Mesenchymal stem cell (in vitro differentiated cells and primary cell): ENCODE measurements around the gene RASL10A. TPM values are rescaled to one million over a fixed set of nuclear protein-coding genes. Genes with fewer than 3 reads are reported as not detected.
"Not testable (repeated sequence)": the region's sequence is repeated elsewhere in the genome, so short reads cannot be mapped to it uniquely, and the experiment has no call there.

Source experiments
- DNase-seq: peaks from one replicate; pipeline ENCODE4 v3.0.0-alpha.2; 2013
- H2AFZ ChIP-seq: one replicate; pipeline ENCODE4 v1.6.1; 2013; ENCODE audit warnings: low read depth, mild to moderate bottlenecking, control low read depth, inconsistent platforms, low read length, moderate library complexity
- H2AK5ac ChIP-seq: 2 replicates; pipeline ENCODE4 v1.6.1; 2013; ENCODE audit warnings: low read length, moderate library complexity, mild to moderate bottlenecking, inconsistent platforms; ENCODE audit not compliant: severe bottlenecking
- H2BK120ac ChIP-seq: one replicate; pipeline ENCODE4 v1.6.1; 2013; ENCODE audit warnings: low read depth, mild to moderate bottlenecking, inconsistent platforms, low read length, moderate library complexity
- H2BK12ac ChIP-seq, 2 experiments: one replicate each; pipeline ENCODE4 v1.6.1; 2013; ENCODE audit warnings: inconsistent platforms in 2 of 2, low read length in 2 of 2, mild to moderate bottlenecking in 2 of 2, moderate library complexity in 2 of 2, control low read depth in 1 of 2
- H2BK15ac ChIP-seq: one replicate; pipeline ENCODE4 v1.6.1; 2013; ENCODE audit warnings: mild to moderate bottlenecking, low read depth, inconsistent platforms; ENCODE audit not compliant: poor library complexity, severe bottlenecking
- H2BK5ac ChIP-seq: 2 replicates; pipeline ENCODE4 v1.6.1; 2013; ENCODE audit warnings: low read depth, mild to moderate bottlenecking, low read length, control low read depth, inconsistent platforms; ENCODE audit not compliant: poor library complexity, severe bottlenecking
- H3K14ac ChIP-seq, 2 experiments: one replicate each; pipeline ENCODE4 v1.6.1; 2013; ENCODE audit warnings: inconsistent platforms in 2 of 2, low read length in 2 of 2, control low read depth in 1 of 2, mild to moderate bottlenecking in 1 of 2, moderate library complexity in 1 of 2
- H3K18ac ChIP-seq, 2 experiments: one replicate each; pipeline ENCODE4 v1.6.1; 2013; ENCODE audit warnings: inconsistent platforms in 2 of 2, low read length in 2 of 2, control low read depth in 1 of 2, low read depth in 1 of 2, mild to moderate bottlenecking in 1 of 2
- H3K23ac ChIP-seq, 2 experiments: one replicate each; pipeline ENCODE4 v1.6.1; 2013; ENCODE audit warnings: inconsistent platforms in 2 of 2, low read length in 2 of 2, mild to moderate bottlenecking in 2 of 2, moderate library complexity in 2 of 2, control low read depth in 1 of 2
- H3K27ac ChIP-seq: 2 replicates; pipeline ENCODE4 v1.5.1; 2013; ENCODE audit warnings: mild to moderate bottlenecking, moderate library complexity, low read length, control low read depth, inconsistent platforms; ENCODE audit not compliant: poor library complexity, severe bottlenecking
- H3K27me3 ChIP-seq, 2 experiments: 2 replicates each; pipeline versions ENCODE4 v1.6.1 to v1.7.0; 2013; ENCODE audit warnings: low read length in 2 of 2, mild to moderate bottlenecking in 2 of 2, moderate library complexity in 2 of 2, control low read depth in 1 of 2, inconsistent platforms in 1 of 2; ENCODE audit not compliant: control insufficient read depth in 1 of 2, insufficient read depth in 1 of 2
- H3K36me3 ChIP-seq, 2 experiments: 2 replicates each; pipeline versions ENCODE4 v1.6.1 to v1.7.0; 2013; ENCODE audit warnings: low read length in 2 of 2, control low read depth in 1 of 2, inconsistent platforms in 1 of 2, low read depth in 1 of 2, mild to moderate bottlenecking in 1 of 2; ENCODE audit not compliant: insufficient read depth in 2 of 2, control insufficient read depth in 1 of 2
- H3K4ac ChIP-seq, 2 experiments: one replicate each; pipeline ENCODE4 v1.6.1; 2013; ENCODE audit warnings: inconsistent platforms in 2 of 2, low read length in 2 of 2, mild to moderate bottlenecking in 2 of 2, moderate library complexity in 2 of 2, control low read depth in 1 of 2, low read depth in 1 of 2
- H3K4me1 ChIP-seq: 2 replicates; pipeline ENCODE4 v1.6.1; 2013; ENCODE audit warnings: low read depth, low read length, control low read depth; ENCODE audit not compliant: control insufficient read depth, insufficient read depth
- H3K4me2 ChIP-seq: 2 replicates; pipeline ENCODE4 v1.6.1; 2013; ENCODE audit warnings: low read length, mild to moderate bottlenecking, inconsistent platforms; ENCODE audit not compliant: poor library complexity, severe bottlenecking
- H3K4me3 ChIP-seq, 2 experiments: 2 replicates each; pipeline versions ENCODE4 v1.5.1 to v1.7.0; 2013; ENCODE audit warnings: low read length in 2 of 2, mild to moderate bottlenecking in 2 of 2, control low read depth in 1 of 2, low read depth in 1 of 2; ENCODE audit not compliant: insufficient read depth in 1 of 2
- H3K79me1 ChIP-seq: replicated peaks from 2 replicates; pipeline ENCODE4 v1.6.1; 2013; ENCODE audit warnings: mild to moderate bottlenecking, control low read depth, low read length, inconsistent platforms; ENCODE audit not compliant: poor library complexity, severe bottlenecking
- H3K9ac ChIP-seq: 2 replicates; pipeline ENCODE4 v1.7.0; 2013; ENCODE audit warnings: mild to moderate bottlenecking, low read length, moderate library complexity
- H3K9me3 ChIP-seq: 2 replicates; pipeline ENCODE4 v1.7.0; 2013; ENCODE audit warnings: mild to moderate bottlenecking, low read length; ENCODE audit not compliant: control insufficient read depth
- H4K8ac ChIP-seq: one replicate; pipeline ENCODE4 v1.6.1; 2013; ENCODE audit warnings: inconsistent platforms, mild to moderate bottlenecking, low read length, moderate library complexity
- H4K91ac ChIP-seq: one replicate; pipeline ENCODE4 v1.6.1; 2013; ENCODE audit warnings: mild to moderate bottlenecking, low read length, inconsistent platforms
- WGBS: methylation state at CpG from one replicate; pipeline ENCODE4 v1.1.7; 2013; ENCODE audit warnings: mixed read lengths; 5-methylcytosine and 5-hydroxymethylcytosine counted together
- polyA plus RNA-seq, 2 experiments: library from polyadenylated mRNA; stranded (reverse); fragments of 200-250 nt; gene quantifications; one replicate each; pipeline ENCODE4 v1.2.3, GENCODE V29; 2013

RASL10A gene
- 0.06 TPM for polyA plus RNA-seq (2013, experiment 1 of 2)
- 0.04 TPM for polyA plus RNA-seq (2013, experiment 2 of 2)

- H2BK120ac ChIP-seq = no peak within 1 kb of the TSS
These were observed at the start of gene RASL10A for GRCh38 chr22:29315286-29316140. Gene RASL10A (minus strand): TSS chr22:29315697. CDS start chr22:29315246, 451 bp downstream.

GRCh38 chr22:29359469-29359868, 44.0 kb upstream of the RASL10A start:
- Histone ChIP-seq H3K4me1 (no peaks in the 10 kb centered on the region), H3K4me2 (no peak overlapping the region), H3K14ac (no peak overlapping the region), H3K4me3 (no peak overlapping the region), H3K79me1 (peaks cover 13% of the 10 kb centered on the region), H3K23ac (no peak overlapping the region), H3K9ac (no peak overlapping the region), H3K27me3 (no peaks in the 10 kb centered on the region), H2AK5ac (no peak overlapping the region), H4K91ac (no peak overlapping the region), H4K8ac (peak overlapping the region; percentile 1), H2BK120ac (no peak overlapping the region), H3K9me3 (no peaks in the 10 kb centered on the region), H2BK5ac (no peak overlapping the region), H3K18ac (no peak overlapping the region), H2BK12ac (no peak overlapping the region), H3K27ac (no peak overlapping the region), H3K4ac (no peak overlapping the region), H3K36me3 (peaks cover 45 to 52% of the 10 kb centered on the region in 2 experiments), H2AFZ (no peak overlapping the region), H2BK15ac (no peak overlapping the region)
- 50% methylated on average over 9 of the region's 9 CpGs for WGBS
- peak; percentile 70 for DNase-seq

More at GRCh38 chr22:29315286-29316140, at the start of gene RASL10A:
- H3K4ac ChIP-seq = no peak within 1 kb of the TSS
- H3K79me1 ChIP-seq = peaks cover 14% of the 10 kb centered on the region
- no peak within 1 kb of the TSS for H3K14ac ChIP-seq
- H2AFZ ChIP-seq = no peak within 1 kb of the TSS
- peak within 1 kb of the TSS; percentile 43 for H4K91ac ChIP-seq
- H3K27ac ChIP-seq = no peak within 1 kb of the TSS
- peaks cover 31% of the 10 kb centered on the region for H3K4me1 ChIP-seq
- H3K23ac ChIP-seq = no peak within 1 kb of the TSS
- no peak within 1 kb of the TSS for H2AK5ac ChIP-seq
- no peak within 1 kb of the TSS for H2BK12ac ChIP-seq
- no peak within 1 kb of the TSS for H3K18ac ChIP-seq
- H2BK5ac ChIP-seq = no peak within 1 kb of the TSS
- peaks cover 31 to 45% of the 10 kb centered on the region in 2 experiments for H3K27me3 ChIP-seq
- H3K9me3 ChIP-seq = no peaks in the 10 kb centered on the region
- peaks cover 4 to 29% of the 10 kb centered on the region in 2 experiments for H3K36me3 ChIP-seq
- H3K9ac ChIP-seq = no peak within 1 kb of the TSS
- DNase-seq = no peak
- no peak within 1 kb of the TSS for H4K8ac ChIP-seq
- WGBS = 11% methylated on average over 37 of the region's 103 CpGs
- H2BK15ac ChIP-seq = no peak within 1 kb of the TSS
- H3K4me3 ChIP-seq = peak within 1 kb of the TSS in 1 of 2 experiments; percentile 47
- peak within 1 kb of the TSS; percentile 89 for H3K4me2 ChIP-seq

- H3K18ac ChIP-seq, H3K9ac ChIP-seq, H3K27ac ChIP-seq, H3K23ac ChIP-seq, H2AK5ac ChIP-seq, H2BK12ac ChIP-seq, DNase-seq, H3K4me2 ChIP-seq, H4K8ac ChIP-seq, H3K4ac ChIP-seq, H3K9me3 ChIP-seq, H2BK120ac ChIP-seq, H2BK5ac ChIP-seq, H4K91ac ChIP-seq, H3K14ac ChIP-seq, H3K4me1 ChIP-seq, H2AFZ ChIP-seq, H3K27me3 ChIP-seq, H2BK15ac ChIP-seq, H3K4me3 ChIP-seq: not testable (repeated sequence)
- Histone ChIP-seq H3K79me1 (peaks cover 13% of the 10 kb centered on the region), H3K36me3 (peaks cover 64 to 69% of the 10 kb centered on the region in 2 experiments)
- WGBS = 98% methylated on average over 10 of the region's 12 CpGs
These were observed 41.8 kb upstream of the RASL10A start for GRCh38 chr22:29357193-29357890.

- Histone ChIP-seq H2AFZ (no peak overlapping the region), H3K27me3 (no peaks in the 10 kb centered on the region), H3K4me1 (peaks cover 3% of the 10 kb centered on the region), H3K4ac (no peak overlapping the region), H3K18ac (no peak overlapping the region), H2BK5ac (no peak overlapping the region), H3K23ac (no peak overlapping the region), H3K79me1 (peaks cover 12% of the 10 kb centered on the region), H3K14ac (no peak overlapping the region), H3K4me2 (no peak overlapping the region), H3K4me3 (no peak overlapping the region), H4K8ac (no peak overlapping the region), H2BK15ac (no peak overlapping the region), H3K36me3 (peaks cover 87 to 89% of the 10 kb centered on the region in 2 experiments), H2AK5ac (no peak overlapping the region), H3K9ac (no peak overlapping the region), H3K27ac (no peak overlapping the region), H2BK12ac (no peak overlapping the region), H4K91ac (no peak overlapping the region), H2BK120ac (no peak overlapping the region), H3K9me3 (no peaks in the 10 kb centered on the region)
- DNase-seq = no peak
- WGBS = 97% methylated on average over 8 of the region's 8 CpGs
These were observed 38.4 kb upstream of the RASL10A start for GRCh38 chr22:29353860-29354259.
